Fibroblast of skin of back (primary cell): ENCODE measurements around the gene ZC3H18.
A peak's percentile ranks its signal among the peaks of the same experiment; 100 is the strongest.

ENCODE experiments used
- DNase-seq: peaks from one replicate; pipeline ENCODE4 v3.0.0-alpha.2; 2013

Gene ZC3H18

DNA sequence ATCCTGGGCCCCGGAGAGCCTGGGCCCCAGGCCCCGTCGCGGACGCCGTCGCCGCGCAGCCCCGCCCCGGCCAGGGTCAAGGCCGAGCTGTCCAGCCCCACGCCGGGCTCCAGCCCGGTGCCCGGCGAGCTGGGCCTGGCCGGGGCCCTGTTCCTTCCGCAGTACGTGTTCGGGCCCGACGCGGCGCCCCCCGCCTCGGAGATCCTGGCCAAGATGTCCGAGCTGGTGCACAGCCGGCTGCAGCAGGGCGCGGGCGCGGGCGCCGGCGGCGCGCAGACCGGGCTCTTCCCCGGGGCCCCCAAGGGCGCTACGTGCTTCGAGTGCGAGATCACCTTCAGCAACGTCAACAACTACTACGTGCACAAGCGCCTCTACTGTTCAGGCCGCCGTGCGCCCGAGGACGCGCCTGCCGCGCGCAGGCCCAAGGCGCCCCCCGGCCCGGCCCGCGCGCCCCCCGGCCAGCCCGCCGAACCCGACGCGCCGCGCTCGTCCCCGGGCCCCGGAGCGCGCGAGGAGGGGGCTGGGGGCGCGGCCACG is 36.8 kb upstream of the ZC3H18 start:
- DNase-seq, result peak; percentile 56

DNA sequence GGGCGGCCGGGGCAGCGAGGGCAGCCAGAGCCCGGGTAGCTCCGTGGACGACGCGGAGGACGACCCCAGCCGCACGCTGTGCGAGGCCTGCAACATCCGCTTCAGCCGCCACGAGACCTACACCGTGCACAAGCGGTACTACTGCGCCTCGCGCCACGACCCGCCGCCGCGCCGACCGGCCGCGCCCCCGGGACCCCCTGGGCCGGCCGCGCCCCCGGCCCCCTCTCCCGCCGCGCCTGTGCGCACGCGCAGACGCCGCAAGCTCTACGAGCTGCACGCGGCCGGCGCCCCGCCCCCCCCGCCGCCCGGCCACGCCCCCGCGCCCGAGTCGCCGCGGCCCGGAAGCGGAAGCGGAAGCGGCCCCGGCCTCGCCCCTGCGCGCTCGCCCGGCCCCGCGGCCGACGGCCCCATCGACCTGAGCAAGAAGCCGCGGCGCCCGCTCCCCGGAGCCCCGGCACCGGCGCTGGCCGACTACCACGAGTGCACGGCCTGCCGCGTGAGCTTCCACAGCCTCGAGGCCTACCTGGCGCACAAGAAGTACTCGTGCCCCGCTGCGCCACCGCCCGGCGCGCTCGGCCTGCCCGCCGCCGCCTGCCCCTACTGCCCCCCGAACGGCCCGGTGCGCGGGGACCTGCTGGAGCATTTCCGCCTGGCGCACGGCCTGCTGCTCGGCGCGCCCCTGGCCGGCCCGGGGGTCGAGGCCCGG is 36.1 kb upstream of the ZC3H18 start:
- peak; percentile 70 for DNase-seq

DNA sequence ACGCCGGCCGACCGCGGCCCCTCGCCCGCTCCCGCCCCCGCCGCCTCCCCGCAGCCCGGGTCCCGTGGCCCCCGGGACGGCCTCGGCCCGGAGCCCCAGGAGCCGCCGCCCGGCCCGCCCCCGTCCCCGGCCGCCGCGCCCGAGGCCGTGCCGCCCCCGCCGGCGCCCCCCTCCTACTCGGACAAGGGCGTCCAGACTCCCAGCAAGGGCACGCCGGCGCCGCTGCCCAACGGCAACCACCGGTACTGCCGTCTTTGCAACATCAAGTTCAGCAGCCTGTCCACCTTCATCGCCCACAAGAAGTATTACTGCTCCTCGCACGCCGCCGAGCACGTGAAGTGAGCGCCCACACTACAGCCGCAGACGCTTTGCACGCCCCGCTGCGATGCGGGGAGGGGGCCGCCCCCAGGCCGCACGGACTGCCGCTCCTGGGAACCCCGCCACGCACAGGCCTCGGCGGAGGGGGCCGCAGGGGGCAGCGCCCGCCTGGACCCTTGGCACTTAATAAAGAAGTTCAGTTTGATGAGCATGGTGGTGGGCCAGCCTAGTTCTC is 35.5 kb upstream of the ZC3H18 start:
- peak; percentile 30 for DNase-seq

DNA sequence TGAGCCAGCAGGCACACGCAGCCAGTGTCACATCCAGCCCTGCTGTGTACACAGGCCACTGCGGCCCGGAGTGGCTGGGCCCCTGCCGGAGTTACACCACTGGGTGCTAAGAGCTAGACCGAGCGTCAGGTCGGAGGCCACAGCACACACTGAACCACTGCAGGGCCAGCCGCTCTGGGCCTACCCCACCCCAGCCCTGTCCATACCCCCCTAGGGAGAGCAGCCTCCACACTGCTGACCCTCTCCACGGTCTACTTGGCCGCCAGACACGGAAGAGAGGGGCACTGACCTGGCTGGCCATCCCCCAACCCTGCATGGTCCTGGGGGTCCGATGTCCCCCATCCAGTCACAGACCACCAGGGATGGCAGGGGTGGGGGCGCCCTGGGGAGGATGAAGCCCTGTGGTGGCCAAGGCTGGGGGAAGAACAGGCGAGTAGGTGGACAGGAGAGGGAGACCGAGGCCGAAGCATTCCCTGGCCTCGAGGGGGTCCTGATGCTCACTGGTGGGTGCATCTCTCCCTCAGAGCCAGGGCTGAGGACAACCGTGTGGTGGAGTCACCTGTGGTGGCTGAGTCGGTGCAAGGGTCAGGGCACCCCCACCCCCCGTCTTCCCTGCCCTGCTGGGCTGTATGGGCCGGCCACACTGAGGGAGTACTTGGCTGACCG is 34.9 kb upstream of the ZC3H18 start:
- DNase-seq, result no peak

DNA sequence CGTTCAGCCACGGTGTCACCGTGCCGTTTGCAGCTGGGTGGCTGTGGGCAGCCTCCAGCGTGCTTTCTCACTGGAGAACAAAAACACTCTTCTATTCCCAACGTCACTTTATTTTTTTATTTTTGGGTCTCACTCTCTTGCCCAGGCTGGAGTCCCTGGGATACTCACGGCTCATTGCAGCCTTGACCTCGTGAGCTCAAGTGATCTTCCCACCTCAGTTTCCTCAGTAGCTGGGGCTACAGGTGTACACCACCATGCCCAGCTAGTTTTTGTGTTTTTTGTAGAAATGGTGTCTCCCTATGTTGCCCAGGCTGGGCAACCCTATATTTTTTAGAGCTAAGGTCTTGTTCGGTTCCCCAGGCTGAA is 34.4 kb upstream of the ZC3H18 start:
- DNase-seq, result no peak

DNA sequence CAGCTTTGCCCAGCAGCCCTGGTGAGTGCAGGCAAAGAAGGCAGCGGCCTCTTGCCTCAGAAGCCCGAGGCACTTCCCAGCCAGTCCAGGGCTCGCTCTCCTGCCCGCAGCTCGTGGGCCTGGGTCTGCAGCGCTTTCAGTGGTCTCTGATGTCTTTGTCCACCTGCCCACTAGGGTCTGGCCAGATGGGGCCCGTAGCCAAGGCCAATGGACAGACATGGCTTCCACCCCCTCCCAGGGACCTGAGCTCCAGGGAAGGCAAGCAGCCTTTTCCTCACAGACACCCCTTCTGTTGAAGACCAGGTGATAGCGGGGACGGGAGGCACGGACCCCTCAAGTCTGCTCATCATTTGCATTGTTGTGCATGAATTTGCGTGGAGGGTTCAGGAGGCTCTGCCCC is 33.7 kb upstream of the ZC3H18 start:
- no peak for DNase-seq

DNA sequence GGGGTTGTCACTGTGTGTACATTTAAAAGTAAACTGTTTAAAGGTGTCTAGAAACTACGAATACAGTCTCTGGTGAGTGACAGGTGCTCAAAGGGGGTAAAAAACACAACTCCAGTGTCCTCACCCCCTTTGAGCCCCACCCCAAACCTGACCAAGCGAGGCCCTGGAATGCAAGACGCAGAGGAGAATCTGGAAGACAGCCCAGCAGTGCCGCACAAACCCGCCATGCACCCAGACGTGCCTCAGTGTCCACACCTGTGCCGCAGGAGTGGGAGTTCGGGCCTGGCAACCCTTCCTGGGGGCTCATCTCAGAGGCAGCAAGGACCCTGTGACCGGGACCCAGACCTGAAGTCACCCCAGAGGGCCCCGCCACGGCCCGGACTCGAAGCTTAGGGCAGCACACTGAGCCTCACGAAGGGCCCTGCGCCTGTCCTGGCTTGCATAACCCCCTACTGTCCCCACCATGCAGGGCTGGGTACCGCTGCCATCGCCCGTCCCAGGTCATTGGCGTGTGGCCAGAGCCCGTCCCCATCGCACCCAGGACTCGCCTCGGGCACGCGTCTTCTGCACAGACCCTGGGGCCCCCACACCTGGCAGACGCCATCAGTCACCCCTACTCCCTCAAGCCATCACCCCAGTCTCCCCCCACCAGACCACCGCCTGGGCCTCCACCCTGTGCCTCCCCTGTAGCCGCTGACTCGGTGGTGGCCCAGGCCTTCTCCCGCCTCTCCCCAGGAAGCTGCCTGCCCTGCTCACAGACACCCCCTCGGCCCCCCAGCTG is 33.0 kb upstream of the ZC3H18 start:
- DNase-seq, result no peak

DNA sequence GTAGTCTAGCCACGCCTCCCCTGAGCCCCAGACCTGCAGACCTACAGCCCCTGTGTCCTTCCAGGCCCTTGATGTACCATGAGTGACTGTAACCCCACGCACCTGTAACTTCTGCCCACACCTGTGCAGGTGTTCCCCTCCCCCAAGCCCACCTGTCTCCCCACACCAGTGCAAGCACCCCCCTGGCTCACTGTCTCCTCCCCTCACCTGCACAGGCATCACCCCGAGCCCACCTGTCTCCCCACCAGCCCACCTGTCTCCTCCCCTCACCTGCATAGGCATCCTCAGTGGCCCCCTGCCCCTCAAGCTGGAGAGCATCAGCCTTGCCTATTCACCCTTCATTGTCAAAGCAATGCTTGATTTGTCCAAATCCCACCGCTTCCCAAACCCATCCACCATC is 32.3 kb upstream of the ZC3H18 start:
- no peak for DNase-seq

DNA sequence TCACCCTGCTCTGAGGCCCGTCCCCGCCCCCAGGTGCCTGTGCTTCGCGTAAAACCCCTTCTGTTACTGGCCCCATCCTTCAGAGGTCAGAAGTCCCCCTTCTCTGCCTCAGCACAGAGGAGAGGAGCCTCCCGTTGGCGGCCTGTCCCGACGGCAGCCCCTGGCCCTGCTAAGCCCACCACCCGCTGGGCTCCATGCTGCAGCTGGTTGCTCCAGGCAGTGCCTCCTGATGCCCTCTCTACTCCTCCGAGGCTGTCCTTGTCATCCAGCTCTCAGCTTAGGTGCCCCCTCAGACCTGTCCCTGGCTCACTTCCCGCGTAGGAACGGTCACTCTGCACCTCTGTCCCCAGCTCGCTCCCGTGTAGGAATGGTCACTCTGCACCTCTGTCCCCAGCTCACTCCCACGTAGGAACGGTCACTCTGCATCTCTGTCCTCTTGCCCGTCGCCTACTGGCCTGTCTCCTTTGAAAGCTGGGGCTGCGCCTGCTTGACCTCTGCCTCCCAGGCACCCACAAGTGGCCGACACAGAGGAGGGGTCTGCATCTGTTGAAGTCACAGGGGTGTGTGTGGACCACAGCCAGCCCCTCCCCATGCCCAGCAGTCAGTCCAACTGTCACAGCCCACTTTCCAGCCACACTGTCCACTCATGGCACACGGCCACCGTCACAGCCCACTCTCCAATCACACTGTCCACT is 31.7 kb upstream of the ZC3H18 start:
- no peak for DNase-seq

DNA sequence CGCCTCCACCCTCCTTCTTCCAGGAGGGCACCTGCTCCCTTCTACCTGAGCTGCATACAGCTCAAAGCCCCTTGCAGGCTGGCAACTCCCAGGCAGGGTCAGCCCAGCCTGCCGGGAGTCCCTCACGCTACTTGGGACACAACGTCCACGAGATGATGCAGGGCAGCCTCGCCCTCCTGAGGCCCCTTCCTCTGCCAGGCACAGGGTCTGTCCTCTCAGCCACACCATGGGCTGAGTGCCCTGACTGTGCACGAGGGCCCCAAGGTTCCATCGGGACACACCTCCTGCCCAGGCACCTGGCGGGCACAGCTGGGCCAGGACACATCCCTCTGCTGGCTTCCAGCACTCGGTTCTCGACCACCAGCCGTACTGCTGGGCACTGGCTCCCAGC is 30.9 kb upstream of the ZC3H18 start:
- no peak for DNase-seq

DNA sequence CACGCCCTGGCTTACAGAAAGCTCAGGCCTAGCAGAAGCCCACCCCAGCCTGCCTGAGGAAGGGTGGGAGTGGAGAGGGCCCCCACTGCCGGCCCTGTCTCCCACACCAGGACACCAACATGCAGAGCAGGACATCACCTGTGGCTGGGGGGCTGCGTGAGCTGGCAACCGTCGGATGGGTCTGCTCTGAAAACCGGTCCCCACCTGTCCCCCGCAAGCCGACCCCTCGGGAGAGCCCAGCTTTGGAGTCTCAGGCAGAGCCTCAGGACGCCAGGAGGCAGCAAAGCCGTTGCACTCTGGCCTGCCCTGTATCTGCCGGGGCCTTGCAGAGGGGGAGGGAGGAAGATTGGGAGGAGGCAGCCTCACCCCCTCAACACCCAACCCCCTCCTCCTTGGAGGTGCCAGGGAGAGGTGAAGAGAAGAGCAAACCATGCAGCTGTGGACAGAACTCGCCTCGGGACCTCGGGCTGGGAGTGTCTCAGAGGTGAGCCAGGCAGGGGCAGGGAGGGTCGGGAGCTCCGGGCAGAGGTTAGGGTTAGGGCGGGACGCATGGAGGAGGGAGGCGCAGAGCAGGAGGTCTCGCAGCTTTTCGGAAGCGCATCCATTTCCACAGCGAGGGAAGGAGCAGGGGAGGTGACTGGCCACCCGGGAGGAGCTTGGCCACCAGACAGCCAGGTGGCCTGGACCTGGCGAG is 30.4 kb upstream of the ZC3H18 start:
- no peak for DNase-seq

DNA sequence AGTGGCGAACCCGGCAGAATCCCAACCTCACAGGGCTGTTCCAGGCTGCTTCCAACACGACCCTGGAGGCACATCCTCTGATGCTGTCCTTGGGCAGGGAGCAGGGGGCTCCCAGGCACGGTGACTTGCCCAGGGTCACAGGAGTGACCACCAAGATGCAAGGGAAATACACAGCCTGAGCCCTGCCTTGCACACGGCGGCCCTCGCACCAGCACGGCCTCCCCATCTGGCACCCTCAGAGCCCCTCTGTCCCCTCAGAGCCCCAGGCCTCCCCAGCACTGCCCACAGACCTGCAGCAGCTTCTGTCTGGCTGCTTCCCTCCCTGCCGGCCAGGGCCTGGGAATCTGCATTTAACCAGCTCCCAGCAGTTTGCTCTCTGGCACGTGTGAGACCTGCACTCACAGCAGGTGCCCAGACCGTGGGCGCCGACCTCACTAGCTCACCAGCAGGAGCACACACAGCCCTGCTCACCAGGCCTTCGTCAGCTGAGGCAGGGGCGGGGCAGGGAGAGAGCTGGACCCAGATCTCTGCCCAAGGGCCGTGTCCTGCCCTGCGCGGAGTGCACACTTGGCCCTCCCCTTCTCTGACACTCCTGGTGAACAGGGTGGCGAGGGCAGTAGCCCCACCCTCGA is 29.7 kb upstream of the ZC3H18 start:
- DNase-seq, result no peak

DNA sequence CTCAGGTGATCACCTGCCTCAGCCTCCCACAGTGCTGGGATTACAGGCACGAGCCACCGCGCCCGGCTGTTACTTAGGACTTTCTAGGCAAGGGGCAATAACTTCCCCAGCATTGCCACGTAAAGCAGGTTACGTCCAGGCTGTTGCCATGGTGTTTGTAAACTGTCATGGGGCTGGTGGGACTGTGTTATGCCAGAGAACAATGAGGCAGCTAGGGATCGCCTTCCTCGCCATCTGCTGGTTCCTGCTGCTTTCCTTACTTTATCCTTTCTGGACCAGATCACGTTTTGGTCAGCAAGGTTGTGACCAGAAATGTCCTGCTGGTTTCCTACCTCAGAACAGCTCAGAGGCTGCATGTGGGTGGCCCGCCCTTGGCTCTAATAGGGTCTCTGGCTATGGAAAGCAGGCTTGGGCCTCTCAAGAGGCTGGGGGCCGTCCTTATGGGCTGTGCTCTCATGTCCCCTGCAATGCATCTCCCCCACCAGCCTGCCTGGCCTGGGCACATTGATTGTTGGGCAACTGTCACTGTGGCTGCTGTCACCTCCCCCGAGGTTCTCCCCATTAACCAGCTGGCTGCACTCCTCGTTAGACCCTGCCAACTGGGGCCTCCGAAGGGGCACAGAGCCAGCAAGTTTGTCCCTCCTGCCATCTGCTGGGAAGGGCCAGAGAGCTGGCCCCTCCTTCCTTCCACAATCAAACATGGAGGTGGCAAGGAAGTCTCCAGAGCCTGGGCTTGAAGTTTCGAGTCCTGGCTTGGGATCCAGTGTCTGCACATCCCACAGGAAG is 28.2 kb upstream of the ZC3H18 start:
- no peak for DNase-seq

DNA sequence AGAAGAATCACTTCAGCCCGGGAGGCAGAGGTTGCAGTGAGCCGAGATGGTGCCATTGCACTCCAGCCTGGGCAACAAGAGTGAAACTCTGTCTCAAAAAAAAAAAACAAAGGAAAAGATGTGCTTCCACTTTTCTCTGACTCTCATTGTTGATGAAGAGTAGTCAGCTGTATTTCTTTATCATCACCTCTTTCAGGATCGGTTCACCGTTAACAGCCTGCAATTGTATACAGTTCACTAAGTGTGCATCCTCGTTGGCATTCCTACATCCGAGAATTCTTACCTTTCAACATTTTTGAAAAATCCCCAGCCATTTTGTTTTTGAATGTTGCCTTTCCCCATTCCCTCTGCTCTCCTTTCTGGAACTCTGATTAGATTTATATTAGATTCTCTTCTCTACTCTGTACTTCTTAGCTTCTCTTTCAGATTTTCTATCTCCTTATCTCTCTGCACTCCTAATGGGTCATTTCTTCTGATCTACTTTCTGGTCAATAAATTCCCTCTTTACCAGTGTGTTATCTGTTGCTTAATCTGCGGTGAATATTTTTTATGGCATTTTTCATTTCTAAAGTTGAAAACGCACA is 26.9 kb upstream of the ZC3H18 start:
- DNase-seq, result no peak

DNA sequence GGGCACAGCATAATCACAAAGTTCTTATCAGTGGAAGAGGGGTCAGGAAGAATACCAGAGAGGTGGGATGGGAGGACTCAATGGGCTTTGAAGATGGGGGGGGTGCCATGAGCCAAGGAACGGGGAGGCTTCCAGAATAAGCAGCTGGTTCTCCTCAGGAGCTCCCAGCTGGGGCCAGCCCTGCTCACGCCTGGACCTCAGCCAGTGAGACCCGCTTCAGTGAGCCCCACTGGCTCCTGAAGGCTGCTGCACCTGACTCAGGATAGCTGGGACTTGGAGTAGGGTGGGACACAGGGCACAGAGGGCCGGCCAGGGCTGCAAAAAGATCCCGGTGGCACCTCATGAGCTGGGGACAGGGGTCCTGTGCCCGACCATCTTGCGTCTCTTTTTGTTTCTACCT is 24.4 kb upstream of the ZC3H18 start:
- DNase-seq, result no peak

DNA sequence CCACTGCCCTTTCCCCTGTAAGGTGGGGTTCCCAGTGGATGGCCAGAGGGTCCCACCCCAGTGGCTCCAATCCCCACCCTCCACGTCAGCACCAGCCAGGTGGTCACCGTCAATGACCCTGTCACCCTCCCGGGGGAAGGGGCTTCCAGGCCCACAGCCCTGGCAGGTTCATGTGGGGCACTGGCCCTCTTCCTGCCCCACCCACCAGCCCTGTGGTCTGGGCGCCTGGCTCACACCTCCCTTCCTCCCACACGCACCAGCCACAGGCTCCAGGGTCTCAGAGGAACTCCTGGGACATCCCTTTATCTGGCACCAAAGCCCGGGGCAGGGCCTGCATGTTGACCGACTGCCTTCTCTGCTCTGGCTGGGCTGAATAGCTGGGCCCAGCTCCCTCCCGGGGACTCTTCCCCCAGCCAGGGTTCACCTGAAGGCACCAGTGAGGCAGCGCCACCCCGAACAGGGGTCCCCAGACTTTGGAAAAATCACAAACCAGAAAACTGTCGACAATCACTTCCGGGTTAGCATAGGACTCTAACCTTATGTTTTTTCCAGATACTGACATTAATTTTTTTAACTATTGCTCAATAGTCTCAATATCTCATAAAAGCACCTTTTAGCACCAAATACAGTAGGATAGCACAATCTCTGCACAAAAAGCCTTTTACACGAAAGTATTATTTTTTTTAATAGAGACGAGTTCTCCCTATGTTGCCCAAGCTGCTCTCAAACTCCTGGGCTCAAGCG is 21.9 kb upstream of the ZC3H18 start:
- DNase-seq, result no peak

DNA sequence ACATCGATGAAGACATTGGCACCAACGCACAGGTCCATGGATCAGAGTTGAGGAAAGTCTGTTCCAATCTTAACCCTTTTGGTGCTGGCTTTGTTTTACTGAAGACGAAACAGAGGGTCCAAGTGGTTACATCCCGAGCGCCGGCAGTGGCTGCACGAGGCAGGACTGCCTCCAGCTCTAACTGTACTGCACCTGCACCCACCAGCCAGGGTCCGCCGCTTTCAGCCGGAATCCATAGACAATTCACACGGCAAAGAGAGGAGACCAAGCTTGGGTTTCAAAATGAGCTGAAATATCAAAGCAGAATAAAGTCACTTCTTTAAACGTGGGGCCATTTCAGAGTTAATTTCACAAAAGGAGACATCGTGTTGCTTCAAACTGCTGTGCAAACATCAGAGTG is 21.2 kb upstream of the ZC3H18 start:
- no peak for DNase-seq

DNA sequence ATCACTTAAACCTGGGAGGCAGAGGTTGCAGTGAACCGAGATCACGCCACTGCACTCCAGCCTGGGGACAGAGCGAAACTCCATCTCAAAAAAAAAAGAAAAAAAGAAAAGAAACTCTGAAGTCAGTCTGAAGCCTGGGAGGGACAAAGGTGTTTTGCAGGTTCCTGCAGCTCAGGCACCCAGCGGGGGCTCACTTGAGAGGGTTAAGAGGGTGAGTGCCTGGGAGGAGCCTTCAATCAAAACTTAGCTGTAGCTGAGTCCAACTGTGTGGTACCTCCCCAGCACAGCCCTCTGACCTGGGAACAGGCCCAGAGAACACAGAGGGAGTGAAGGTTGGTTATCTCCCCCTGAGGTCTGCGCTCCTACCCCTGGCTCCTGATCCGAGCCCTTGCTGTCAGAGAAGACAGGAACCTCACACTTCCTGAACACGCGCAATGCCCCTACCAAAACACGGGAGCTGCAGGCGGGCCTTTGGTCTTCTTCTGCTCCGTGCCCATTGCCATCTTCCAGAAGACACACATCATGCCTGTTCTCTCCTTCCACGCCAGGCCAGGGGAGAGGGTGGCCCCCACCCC is 20.4 kb upstream of the ZC3H18 start:
- no peak for DNase-seq

DNA sequence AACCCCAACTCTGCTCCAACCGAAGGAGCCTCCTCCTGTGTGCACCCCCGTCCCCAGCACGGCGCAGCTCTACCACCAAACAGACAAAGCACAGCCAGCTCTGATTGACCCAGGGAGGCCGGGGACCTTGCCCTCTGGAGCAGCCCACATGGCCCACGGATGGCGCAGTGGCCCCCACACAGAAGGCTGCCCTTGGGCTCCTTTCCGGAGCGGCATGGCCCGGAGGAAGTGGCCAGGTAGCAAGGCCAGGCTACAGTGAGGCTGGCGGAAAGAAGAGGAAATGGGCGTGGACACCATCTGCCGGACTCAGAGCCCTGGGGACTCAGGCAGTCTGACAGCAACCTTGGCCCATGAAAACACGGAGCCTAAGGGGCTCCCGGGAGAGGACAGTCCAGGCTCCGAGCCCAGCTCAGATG is 19.9 kb upstream of the ZC3H18 start:
- no peak for DNase-seq
